KOPT-K1 (cell line): Measurements from ENCODE around the gene PXDC1.

ENCODE experiments used
- H3K27ac ChIP-seq: fragments of 200-600 bp; sonication (generic); 2 replicates; pipeline ENCODE4 v1.5.1; 2016; ENCODE audit warnings: antibody characterized with exemption, mild to moderate bottlenecking, low read depth, low read length; ENCODE audit not compliant: poor library complexity, severe bottlenecking
- H3K36me3 ChIP-seq: fragments of 200-600 bp; sonication (generic); 2 replicates; pipeline ENCODE4 v1.5.1; 2017; ENCODE audit warnings: antibody characterized with exemption, mild to moderate bottlenecking, low read length, moderate library complexity; ENCODE audit not compliant: insufficient read depth
- H3K9me3 ChIP-seq: fragments of 200-600 bp; sonication (generic); 2 replicates; pipeline ENCODE4 v1.5.1; 2017; ENCODE audit warnings: antibody characterized with exemption, low read length, mild to moderate bottlenecking; ENCODE audit not compliant: insufficient read depth, poor library complexity, severe bottlenecking

Gene PXDC1

GRCh38 chr6:3751077-3751729 lies at the start of gene PXDC1:
TSS of gene PXDC1 (minus strand) at chr6:3751713. CDS start at chr6:3751531, 182 bp downstream.
- H3K27ac ChIP-seq: no peak within 1 kb of the TSS
- no peaks in the 10 kb centered on the region for H3K36me3 ChIP-seq
- peaks cover 15% of the 10 kb centered on the region for H3K9me3 ChIP-seq

- Histone ChIP-seq H3K36me3 (no peaks in the 10 kb centered on the region), H3K9me3 (no peaks in the 10 kb centered on the region), H3K27ac (no peak overlapping the region)
Measured at GRCh38 chr6:3800850-3801591, 49.5 kb upstream of the PXDC1 start.

GRCh38 chr6:3799719-3800118 lies 48.2 kb upstream of the PXDC1 start:
- no peak overlapping the region for H3K27ac ChIP-seq
- no peaks in the 10 kb centered on the region for H3K36me3 ChIP-seq
- H3K9me3 ChIP-seq: no peaks in the 10 kb centered on the region

GRCh38 chr6:3798055-3798919 lies 46.8 kb upstream of the PXDC1 start:
- no peaks in the 10 kb centered on the region for H3K9me3 ChIP-seq
- H3K36me3 ChIP-seq: no peaks in the 10 kb centered on the region
- no peak overlapping the region for H3K27ac ChIP-seq

GRCh38 chr6:3797231-3798054 lies 45.9 kb upstream of the PXDC1 start:
- H3K9me3 ChIP-seq: no peaks in the 10 kb centered on the region
- no peaks in the 10 kb centered on the region for H3K36me3 ChIP-seq
- no peak overlapping the region for H3K27ac ChIP-seq

GRCh38 chr6:3796719-3797041 lies 45.2 kb upstream of the PXDC1 start:
- H3K9me3 ChIP-seq: no peaks in the 10 kb centered on the region
- H3K27ac ChIP-seq: no peak overlapping the region
- no peaks in the 10 kb centered on the region for H3K36me3 ChIP-seq

- Histone ChIP-seq H3K9me3 (no peaks in the 10 kb centered on the region), H3K36me3 (no peaks in the 10 kb centered on the region), H3K27ac (no peak overlapping the region)
Measured at GRCh38 chr6:3795836-3796718, 44.6 kb upstream of the PXDC1 start.

- Histone ChIP-seq H3K27ac (no peak overlapping the region), H3K9me3 (no peaks in the 10 kb centered on the region), H3K36me3 (no peaks in the 10 kb centered on the region)
Measured at GRCh38 chr6:3794092-3794491, 42.6 kb upstream of the PXDC1 start.

GRCh38 chr6:3793545-3793944 lies 42.0 kb upstream of the PXDC1 start:
- no peak overlapping the region for H3K27ac ChIP-seq
- no peaks in the 10 kb centered on the region for H3K36me3 ChIP-seq
- no peaks in the 10 kb centered on the region for H3K9me3 ChIP-seq

GRCh38 chr6:3791526-3792203 lies 40.2 kb upstream of the PXDC1 start:
- no peaks in the 10 kb centered on the region for H3K36me3 ChIP-seq
- no peaks in the 10 kb centered on the region for H3K9me3 ChIP-seq
- no peak overlapping the region for H3K27ac ChIP-seq

- no peaks in the 10 kb centered on the region for H3K9me3 ChIP-seq
- H3K36me3 ChIP-seq: no peaks in the 10 kb centered on the region
- no peak overlapping the region for H3K27ac ChIP-seq
Measured at GRCh38 chr6:3789896-3790558, 38.5 kb upstream of the PXDC1 start.

- Histone ChIP-seq H3K27ac (no peak overlapping the region), H3K36me3 (no peaks in the 10 kb centered on the region), H3K9me3 (no peaks in the 10 kb centered on the region)
Measured at GRCh38 chr6:3789018-3789895, 37.7 kb upstream of the PXDC1 start.
